Epithelial cell of esophagus (primary cell): ENCODE data around the gene MYO1C.

ENCODE experiments used
- DNase-seq: peaks from one replicate; pipeline ENCODE4 v3.0.0; 2010; ENCODE audit warnings: low read depth
- H3K4me3 ChIP-seq: 2 replicates; pipeline ENCODE4 v1.5.1; 2011; ENCODE audit warnings: mild to moderate bottlenecking, low read length, control low read depth
- CTCF ChIP-seq: IDR thresholded peaks from 2 replicates; pipeline ENCODE4 v1.5.1; 2011; ENCODE audit warnings: low read depth, mild to moderate bottlenecking, low read length, control low read depth, inconsistent platforms; ENCODE audit not compliant: insufficient read depth; ENCODE audit errors: missing control alignments

The MYO1C gene

DNA sequence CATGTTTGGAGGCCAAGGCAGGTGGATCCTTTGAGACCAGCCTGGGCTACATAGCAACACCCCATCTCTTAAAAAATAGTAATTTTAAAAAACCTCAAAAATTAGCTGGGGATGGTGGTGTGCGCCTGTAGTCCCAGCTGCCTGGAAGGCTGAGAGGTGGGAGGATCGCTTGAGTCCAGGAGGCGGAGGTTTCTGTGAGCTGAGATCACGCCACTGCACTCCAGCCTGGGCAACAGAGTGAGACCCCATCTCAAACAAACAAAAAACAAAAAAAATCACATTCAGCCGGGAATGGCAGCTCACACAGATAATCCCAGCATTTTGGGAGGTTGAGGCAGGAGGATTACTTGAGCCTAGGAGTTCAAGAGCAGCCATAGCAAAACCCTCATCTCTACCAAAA, 76.1 kb downstream of the MYO1C start:
- no peak overlapping the region for H3K4me3 ChIP-seq
- TF ChIP-seq CTCF = no peak

GRCh38 chr17:1414634-1415033, 77.9 kb downstream of the MYO1C start:
- no peak for DNase-seq
- TF ChIP-seq CTCF = no peak
- no peak overlapping the region for H3K4me3 ChIP-seq

More for the DNA sequence above, 76.1 kb downstream of the MYO1C start:
- DNase-seq = no peak
